ENCODE results near the gene LBR. TPM values are rescaled to one million over a fixed set of nuclear protein-coding genes. Genes with fewer than 3 reads are reported as not detected.

Gene LBR
- total RNA-seq, 1 experiment from 2014 or later = 60.9 TPM

DNA sequence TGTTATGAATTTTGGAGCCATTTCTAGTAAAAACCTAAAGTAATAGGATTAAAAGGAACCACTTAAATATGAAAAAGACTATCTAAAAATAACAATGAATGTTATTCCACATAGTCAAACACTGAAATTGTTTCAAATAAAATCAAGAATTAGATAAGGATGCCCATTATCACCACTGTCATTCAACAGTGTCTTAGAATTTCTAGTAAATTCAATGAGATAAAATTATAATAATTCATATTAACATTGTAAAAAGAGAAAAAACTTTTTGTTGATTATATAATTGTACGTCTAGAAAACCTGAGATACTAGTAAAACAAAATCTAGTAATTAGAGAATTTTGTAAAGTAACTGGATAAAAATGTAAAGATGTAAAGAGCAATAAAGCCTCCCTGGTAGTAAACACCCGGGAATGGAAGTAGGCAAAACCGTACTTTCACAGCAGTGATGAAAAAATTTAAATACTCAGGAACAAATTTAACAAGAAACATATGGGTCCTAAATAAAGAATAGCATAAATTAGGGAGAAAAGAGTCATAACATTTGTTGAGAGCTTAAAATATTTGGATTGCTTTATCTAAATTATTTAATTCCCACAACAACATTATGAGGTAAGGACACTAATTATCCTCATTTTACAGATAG lies 56.4 kb downstream of the LBR start:
- Histone ChIP-seq H3K56ac (ENCODE audit: insufficient read length, low read depth, low read length) (no peak overlapping the region), H3K79me1 (ENCODE audit: insufficient read depth, low read depth, low read length, poor library complexity, severe bottlenecking) (no peaks in the 10 kb centered on the region), H3K18ac (ENCODE audit: insufficient read length, low read depth, low read length) (no peak overlapping the region), H2BK120ac (ENCODE audit: low read depth, low read length, poor library complexity, severe bottlenecking) (no peak overlapping the region), H3K4me1 (ENCODE audit: insufficient read depth, low read length) (no peaks in the 10 kb centered on the region), H2AFZ (ENCODE audit: low read length) (no peak overlapping the region), H3K9me3 (ENCODE audit: control insufficient read depth, low read depth, low read length) (no peaks in the 10 kb centered on the region), H3K4me2 (ENCODE audit: insufficient read depth, insufficient read length, low read length) (no peak overlapping the region), H3T11ph (ENCODE audit: low read length) (no peak overlapping the region), H3K27ac (ENCODE audit: insufficient read length, low read depth, low read length) (no peak overlapping the region), H2BK15ac (ENCODE audit: low read depth, low read length) (no peak overlapping the region), H4K91ac (ENCODE audit: insufficient read length, low read depth, low read length) (no peak overlapping the region), H2BK12ac (ENCODE audit: insufficient read length, low read depth, low read length) (no peak overlapping the region), H3K23ac (ENCODE audit: insufficient read length, low read depth, low read length) (no peak overlapping the region), H4K8ac (replicated peaks; ENCODE audit: insufficient read length, low read depth, low read length) (no peak overlapping the region), H2BK20ac (ENCODE audit: low read depth, low read length, poor library complexity, severe bottlenecking) (no peak overlapping the region), H3K27me3 (ENCODE audit: insufficient read depth, low read length) (peaks cover 4% of the 10 kb centered on the region; the same call in 1 of the 2 replicates), H4K5ac (ENCODE audit: insufficient read length, low read depth, low read length) (no peak overlapping the region), H3K9ac (ENCODE audit: extremely low read depth, insufficient read length, low read length) (no peak overlapping the region), H2AK5ac (ENCODE audit: insufficient read length, low read length) (no peak overlapping the region), H2BK5ac (ENCODE audit: insufficient read length, low read length) (no peak overlapping the region), H3K4ac (ENCODE audit: low read depth, low read length) (no peak overlapping the region), H3K79me2 (ENCODE audit: insufficient read depth, low read length) (no peaks in the 10 kb centered on the region), H3K14ac (ENCODE audit: insufficient read depth, low read length) (no peak overlapping the region), H3K23me2 (ENCODE audit: insufficient read length, low read depth, low read length, poor library complexity, severe bottlenecking) (no peaks in the 10 kb centered on the region), H4K20me1 (ENCODE audit: control insufficient read depth, insufficient read depth, insufficient read length) (no peaks in the 10 kb centered on the region)
- no CpG with 5 or more reads among the region's 3 CpGs for WGBS (ENCODE audit: extremely low coverage, insufficient read length, low lambda C conversion rate)
- no peak for DNase-seq
- H3K9me3 Mint-ChIP-seq = no peaks in the 10 kb centered on the region
- H3K4me3 Mint-ChIP-seq = no peak overlapping the region
- H3K36me3 Mint-ChIP-seq (ENCODE audit: insufficient read depth in 1 of 3, low read depth in 3 of 3) = no peaks in the 10 kb centered on the region
- TF ChIP-seq, protein P1, sequence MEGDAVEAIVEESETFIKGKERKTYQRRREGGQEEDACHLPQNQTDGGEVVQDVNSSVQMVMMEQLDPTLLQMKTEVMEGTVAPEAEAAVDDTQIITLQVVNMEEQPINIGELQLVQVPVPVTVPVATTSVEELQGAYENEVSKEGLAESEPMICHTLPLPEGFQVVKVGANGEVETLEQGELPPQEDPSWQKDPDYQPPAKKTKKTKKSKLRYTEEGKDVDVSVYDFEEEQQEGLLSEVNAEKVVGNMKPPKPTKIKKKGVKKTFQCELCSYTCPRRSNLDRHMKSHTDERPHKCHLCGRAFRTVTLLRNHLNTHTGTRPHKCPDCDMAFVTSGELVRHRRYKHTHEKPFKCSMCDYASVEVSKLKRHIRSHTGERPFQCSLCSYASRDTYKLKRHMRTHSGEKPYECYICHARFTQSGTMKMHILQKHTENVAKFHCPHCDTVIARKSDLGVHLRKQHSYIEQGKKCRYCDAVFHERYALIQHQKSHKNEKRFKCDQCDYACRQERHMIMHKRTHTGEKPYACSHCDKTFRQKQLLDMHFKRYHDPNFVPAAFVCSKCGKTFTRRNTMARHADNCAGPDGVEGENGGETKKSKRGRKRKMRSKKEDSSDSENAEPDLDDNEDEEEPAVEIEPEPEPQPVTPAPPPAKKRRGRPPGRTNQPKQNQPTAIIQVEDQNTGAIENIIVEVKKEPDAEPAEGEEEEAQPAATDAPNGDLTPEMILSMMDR (conservative IDR thresholded peaks at IDR 0.05) = no peak
- peaks cover 23% of the 10 kb centered on the region for H3K27me3 Mint-ChIP-seq (ENCODE audit: low read depth)
- peaks cover 0 to 6% of the 10 kb centered on the region in 2 experiments; a peak in 2 of 4 replicates for H3K4me1 Mint-ChIP-seq
- no peak overlapping the region for H3K27ac Mint-ChIP-seq
